SK-N-SH (cell line): ENCODE measurements around the gene UNC79. TPM values are rescaled to one million over a fixed set of nuclear protein-coding genes. Genes with fewer than 3 reads are reported as not detected.
A peak's percentile ranks its signal among the peaks of the same experiment; 100 is the strongest.

Source experiments
- CTCF ChIA-PET: fragments of 300-600, 350-600 bp; formaldehyde crosslinking; extraction: SDS; loops from one replicate; lab custom pipeline; 2021; lab: Yijun Ruan, JAX
- POLR2A ChIA-PET: fragments of 350-600 bp; sonication (Branson Sonifier 250); formaldehyde crosslinking; extraction: SDS; loops from one replicate; lab custom pipeline; 2020; ENCODE audit warnings: antibody characterized with exemption, inconsistent platforms; lab: Yijun Ruan, JAX
- DNase-seq: peaks from one replicate; pipeline ENCODE4 v3.0.0; 2012
- H2AFZ ChIP-seq: fragments of 200-600 bp; sonication (generic); 2 replicates; pipeline ENCODE4 v1.8.1; 2016; ENCODE audit warnings: antibody characterized with exemption, mild to moderate bottlenecking, low read depth
- H3F3A ChIP-seq: fragments of 200-600 bp; sonication (generic); replicated peaks from 2 replicates; pipeline ENCODE3; 2016; ENCODE audit warnings: antibody characterized with exemption, mild to moderate bottlenecking; ENCODE audit not compliant: insufficient read depth
- H3K27ac ChIP-seq, 2 experiments: fragments of 200-500 bp in 1 of 2; fragments of 200-600 bp in 1 of 2; sonication (Bioruptor generic) in 1 of 2; sonication (generic), shearing (Covaris generic) in 1 of 2; 2 replicates each; pipeline versions ENCODE4 v1.5.1 to v1.6.1; 2014 to 2016; ENCODE audit warnings: low read depth in 2 of 2, inconsistent platforms in 1 of 2, low read length in 1 of 2, mild to moderate bottlenecking in 1 of 2, mixed read lengths in 1 of 2
- H3K27me3 ChIP-seq: fragments of 200-600 bp; sonication (generic), shearing (Covaris generic); 2 replicates; pipeline ENCODE4 v1.6.1; 2016; ENCODE audit warnings: mixed run types; ENCODE audit not compliant: insufficient read depth
- H3K36me3 ChIP-seq, 2 experiments: fragments of 200-500 bp in 1 of 2; fragments of 200-600 bp in 1 of 2; sonication (Bioruptor generic) in 1 of 2; sonication (generic) in 1 of 2; replicated peaks in 1 of 2; 2 replicates each; pipeline versions ENCODE3 to v1.5.1; 2014 to 2016; ENCODE audit warnings: low read length in 1 of 2, mild to moderate bottlenecking in 1 of 2; ENCODE audit not compliant: insufficient read depth in 2 of 2, control insufficient read depth in 1 of 2
- H3K4me1 ChIP-seq, 2 experiments: fragments of 200-500 bp in 1 of 2; fragments of 200-600 bp in 1 of 2; sonication (Bioruptor generic) in 1 of 2; sonication (generic), shearing (Covaris generic) in 1 of 2; 2 replicates each; pipeline versions ENCODE4 v1.5.1 to v1.6.1; 2014 to 2016; ENCODE audit warnings: low read depth in 1 of 2, low read length in 1 of 2, mixed run types in 1 of 2; ENCODE audit not compliant: insufficient read depth in 2 of 2, control insufficient read depth in 1 of 2
- H3K4me2 ChIP-seq: fragments of 200-600 bp; sonication (generic), shearing (Covaris generic); 2 replicates; pipeline ENCODE4 v1.6.1; 2017; ENCODE audit warnings: mixed run types
- H3K4me3 ChIP-seq, 2 experiments: fragments of 200-500 bp in 1 of 2; fragments of 200-600 bp in 1 of 2; sonication (Bioruptor generic) in 1 of 2; sonication (generic), shearing (Covaris generic) in 1 of 2; 2 replicates each; pipeline versions ENCODE4 v1.5.1 to v1.8.1; 2014 to 2016; ENCODE audit warnings: low read depth in 2 of 2, inconsistent platforms in 1 of 2, low read length in 1 of 2, mild to moderate bottlenecking in 1 of 2, mixed read lengths in 1 of 2, moderate library complexity in 1 of 2
- H3K79me2 ChIP-seq: fragments of 200-600 bp; sonication (generic); 2 replicates; pipeline ENCODE4 v1.8.1; 2017; ENCODE audit warnings: mild to moderate bottlenecking; ENCODE audit not compliant: insufficient read depth
- H3K9ac ChIP-seq: fragments of 200-600 bp; sonication (generic); 2 replicates; pipeline ENCODE4 v1.6.1; 2017; ENCODE audit warnings: mixed run types
- H3K9me2 ChIP-seq: fragments of 200-600 bp; sonication (generic); 2 replicates; pipeline ENCODE4 v1.6.1; 2017; ENCODE audit warnings: mixed run types
- H3K9me3 ChIP-seq: fragments of 200-600 bp; sonication (generic); 2 replicates; pipeline ENCODE4 v1.6.1; 2017; ENCODE audit warnings: mixed run types, mild to moderate bottlenecking, moderate library complexity
- H4K20me1 ChIP-seq: fragments of 200-600 bp; sonication (generic); 2 replicates; pipeline ENCODE4 v1.6.1; 2017; ENCODE audit warnings: mild to moderate bottlenecking, mixed run types; ENCODE audit not compliant: insufficient read depth
- CHD2 ChIP-seq: fragments of 150-350 bp; IDR thresholded peaks from 2 replicates; pipeline ENCODE4 v1.6.1; 2018; ENCODE audit warnings: low read length; ENCODE audit not compliant: partially characterized antibody
- GATA2 ChIP-seq: sonication (generic); formaldehyde crosslinking; IDR thresholded peaks from 2 replicates; pipeline ENCODE4 v1.5.0; 2020; ENCODE audit warnings: mild to moderate bottlenecking, missing genetic modification reagents
- MEF2A ChIP-seq: IDR thresholded peaks from 2 replicates; pipeline ENCODE4 v1.4.0; 2012; ENCODE audit warnings: low read depth, borderline replicate concordance
- NFIC ChIP-seq: IDR thresholded peaks from 2 replicates; pipeline ENCODE4 v1.4.0; 2012; ENCODE audit warnings: borderline replicate concordance
- NRF1 ChIP-seq: IDR thresholded peaks from 2 replicates; pipeline ENCODE4 v1.6.1; 2012; ENCODE audit warnings: low read depth, mild to moderate bottlenecking, low read length
- RAD21 ChIP-seq: IDR thresholded peaks from 2 replicates; pipeline ENCODE4 v1.6.1; 2012; ENCODE audit warnings: mild to moderate bottlenecking, low read length
- REST ChIP-seq: IDR thresholded peaks from 2 replicates; pipeline ENCODE4 v1.6.1; 2012; ENCODE audit warnings: mild to moderate bottlenecking, low read depth, low read length, moderate library complexity
- RFX5 ChIP-seq: IDR thresholded peaks from 2 replicates; pipeline ENCODE4 v1.6.1; 2012; ENCODE audit warnings: mild to moderate bottlenecking, improper control_type of control experiment, low read length
- SMC3 ChIP-seq: IDR thresholded peaks from 2 replicates; pipeline ENCODE4 v1.6.1; 2012; ENCODE audit warnings: low read depth, low read length, improper control_type of control experiment
- TAF1 ChIP-seq: IDR thresholded peaks from 2 replicates; pipeline ENCODE4 v1.6.1; 2012; ENCODE audit warnings: low read depth, mild to moderate bottlenecking, low read length, moderate library complexity, borderline replicate concordance
- TCF12 ChIP-seq: IDR thresholded peaks from 2 replicates; pipeline ENCODE4 v1.4.0; 2012
- WGBS: methylation state at CpG from one replicate; pipeline ENCODE4 v1.1.6; 2017; ENCODE audit warnings: low lambda C conversion rate; 5-methylcytosine and 5-hydroxymethylcytosine counted together
- polyA plus RNA-seq, 3 experiments: library from polyadenylated mRNA; depleted of rRNA; stranded (reverse); fragments of >200 nt; gene quantifications; 2 replicates each; pipeline ENCODE4 v1.2.3, GENCODE V29; 2012
- TF ChIP-seq, protein P1 (sequence below): IDR thresholded peaks from 2 replicates; pipeline ENCODE4 v1.4.0; 2012; ENCODE audit warnings: low read depth
- TF ChIP-seq, protein P2 (sequence below): IDR thresholded peaks from 2 replicates; pipeline ENCODE4 v1.4.0; 2012; ENCODE audit warnings: low read depth, borderline replicate concordance

The UNC79 gene
- polyA plus RNA-seq, 1 of the 3 experiments (the other 2 are of a cell fraction), result 0.10 TPM

GRCh38 chr14:93745603-93746273, 315.0 kb downstream of the UNC79 start:
- CTCF ChIA-PET, result interaction anchor here (1.1 to 1.4 kb wide), 2 partner anchors 44 to 91 kb away, joined by 3 to 5 read pairs; no protein-coding TSS in a partner anchor
- WGBS, result 23% methylated on average over 13 of the region's 13 CpGs
- Histone ChIP-seq H4K20me1 (no peaks in the 10 kb centered on the region), H3K9me2 (no peaks in the 10 kb centered on the region), H2AFZ (no peak overlapping the region), H3K9me3 (no peaks in the 10 kb centered on the region), H3F3A (no peaks in the 10 kb centered on the region), H3K9ac (no peak overlapping the region), H3K27me3 (no peaks in the 10 kb centered on the region), H3K4me2 (no peak overlapping the region), H3K79me2 (no peaks in the 10 kb centered on the region), H3K4me1 (peaks cover 0 to 75% of the 10 kb centered on the region in 2 experiments; a peak in 1 of 4 replicates), H3K36me3 (no peaks in the 10 kb centered on the region), H3K4me3 (no peak overlapping the region), H3K27ac (peak overlapping the region in 1 of 2 experiments; percentile 99; a peak in 2 of 4 replicates)
- TF ChIP-seq GATA2 (peak; percentile 68), CHD2 (no peak)
- DNase-seq, result peak; percentile 77
- POLR2A ChIA-PET, result interaction anchor here (1.1 to 1.7 kb wide), 3 partner anchors 14 to 43 kb away, joined by 4 to 10 read pairs (median 5); partner anchors contain the start of gene PRIMA1

DNA sequence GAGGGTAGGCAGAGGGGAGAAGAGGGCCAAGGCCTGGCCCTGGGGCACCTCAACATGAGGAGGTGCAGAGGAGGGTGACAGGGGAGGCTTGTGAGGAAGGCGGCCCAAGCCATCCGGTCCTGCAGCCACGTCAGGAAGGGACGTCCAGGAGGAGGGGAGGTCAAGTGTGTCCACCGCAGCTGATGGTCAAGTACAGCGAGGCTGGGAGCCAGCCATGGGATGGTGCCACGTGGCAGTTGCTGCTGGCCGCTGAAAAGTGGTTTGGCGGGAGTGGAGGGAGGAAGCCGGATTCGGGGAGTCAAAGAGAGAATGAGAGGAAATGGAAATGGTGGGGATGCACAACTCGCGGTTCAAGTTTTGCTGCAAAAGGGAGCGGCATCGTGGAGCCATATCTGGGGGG, 316.4 kb downstream of the UNC79 start:
- peak overlapping the region in 1 of 2 experiments; percentile 99; a peak in 2 of 4 replicates for H3K27ac ChIP-seq

DNA sequence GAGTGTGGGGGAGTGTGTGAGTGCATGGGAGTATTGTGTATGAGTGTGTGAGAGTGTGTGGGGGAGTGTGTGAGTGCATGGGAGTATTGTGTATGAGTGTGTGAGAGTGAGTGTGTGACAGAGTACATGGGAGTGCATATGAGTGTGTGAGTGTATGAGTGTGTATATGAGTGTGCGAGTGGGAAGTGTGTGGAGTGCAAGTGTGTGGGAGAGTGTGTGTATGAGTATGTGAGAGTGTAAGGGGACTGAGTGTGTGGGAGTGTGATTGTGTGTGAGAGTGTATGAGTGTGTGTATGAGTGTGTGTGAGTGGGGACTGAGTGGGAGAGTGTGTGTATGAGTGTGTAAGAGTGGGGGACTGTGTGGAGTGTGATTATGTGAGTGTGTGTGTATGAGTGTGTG, 316.8 kb downstream of the UNC79 start:
- no peak for TF ChIP-seq MEF2A
- no peak for TF ChIP-seq REST
- no peak for TF ChIP-seq RAD21
- no peak for TF ChIP-seq NRF1
- no peak for TF ChIP-seq NFIC
- no peak for TF ChIP-seq RFX5
- TF ChIP-seq, protein P1, sequence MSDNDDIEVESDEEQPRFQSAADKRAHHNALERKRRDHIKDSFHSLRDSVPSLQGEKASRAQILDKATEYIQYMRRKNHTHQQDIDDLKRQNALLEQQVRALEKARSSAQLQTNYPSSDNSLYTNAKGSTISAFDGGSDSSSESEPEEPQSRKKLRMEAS, result no peak
- TF ChIP-seq TCF12, result no peak
- TF ChIP-seq, all 33 proteins: peak for 0
- no peak for DNase-seq
- Histone ChIP-seq H2AFZ (no peak overlapping the region), H3K4me3 (no peak overlapping the region), H3K27me3 (no peaks in the 10 kb centered on the region), H3K9me2 (no peaks in the 10 kb centered on the region), H3F3A (no peaks in the 10 kb centered on the region), H3K9me3 (no peaks in the 10 kb centered on the region), H4K20me1 (no peaks in the 10 kb centered on the region), H3K4me2 (no peak overlapping the region), H3K27ac (peak overlapping the region in 1 of 2 experiments; percentile 99; a peak in 2 of 4 replicates), H3K79me2 (no peaks in the 10 kb centered on the region), H3K4me1 (peaks cover 0 to 86% of the 10 kb centered on the region in 2 experiments; a peak in 1 of 4 replicates), H3K9ac (no peak overlapping the region), H3K36me3 (no peaks in the 10 kb centered on the region)
- POLR2A ChIA-PET, result interaction anchor here (1.0 to 2.4 kb wide), 4 partner anchors 32 to 146 kb away, joined by 3 to 16 read pairs (median 8); partner anchors contain the start of gene PRIMA1
- CTCF ChIA-PET, result no interaction called here
- 60% methylated on average over 1 of the region's 1 CpG for WGBS

More for the DNA sequence above, 316.4 kb downstream of the UNC79 start:
- H3F3A ChIP-seq, result no peaks in the 10 kb centered on the region
- no peak for DNase-seq
- POLR2A ChIA-PET, result interaction anchor here (0.7 kb wide), 1 partner anchor 41 kb away, joined by 3 read pairs; the partner anchor contains the start of gene PRIMA1
- no peaks in the 10 kb centered on the region for H3K9me2 ChIP-seq
- H4K20me1 ChIP-seq, result no peaks in the 10 kb centered on the region
- H3K27me3 ChIP-seq, result no peaks in the 10 kb centered on the region
- CTCF ChIA-PET, result no interaction called here
- no peaks in the 10 kb centered on the region for H3K79me2 ChIP-seq
- H2AFZ ChIP-seq, result no peak overlapping the region
- no peak overlapping the region for H3K4me3 ChIP-seq
- H3K9me3 ChIP-seq, result no peaks in the 10 kb centered on the region
- whole genome bisulfite sequencing, result 58% methylated on average over 14 of the region's 15 CpGs
- TF ChIP-seq, protein P2, sequence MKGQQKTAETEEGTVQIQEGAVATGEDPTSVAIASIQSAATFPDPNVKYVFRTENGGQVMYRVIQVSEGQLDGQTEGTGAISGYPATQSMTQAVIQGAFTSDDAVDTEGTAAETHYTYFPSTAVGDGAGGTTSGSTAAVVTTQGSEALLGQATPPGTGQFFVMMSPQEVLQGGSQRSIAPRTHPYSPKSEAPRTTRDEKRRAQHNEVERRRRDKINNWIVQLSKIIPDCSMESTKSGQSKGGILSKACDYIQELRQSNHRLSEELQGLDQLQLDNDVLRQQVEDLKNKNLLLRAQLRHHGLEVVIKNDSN, result no peak
- TF ChIP-seq SMC3 (no peak), TAF1 (no peak)
- H3K9ac ChIP-seq, result no peak overlapping the region
- no peaks in the 10 kb centered on the region for H3K36me3 ChIP-seq
- H3K4me2 ChIP-seq, result no peak overlapping the region
- peaks cover 0 to 84% of the 10 kb centered on the region in 2 experiments; a peak in 1 of 4 replicates for H3K4me1 ChIP-seq
